Left ventricle myocardium superior (tissue), 1 donor: Measurements from ENCODE around the gene BPIFA2. TPM values are rescaled to one million over a fixed set of nuclear protein-coding genes. Genes with fewer than 3 reads are reported as not detected.
"Not testable (repeated sequence)": the region's sequence is repeated elsewhere in the genome, so short reads cannot be mapped to it uniquely, and the experiment has no call there.

Experiments used
- ATAC-seq: fragments of 200-7000 bp; cut with Tn5 transposase; one replicate; pipeline ENCODE4 v1.9.1; 2020; ENCODE audit warnings: mild to moderate bottlenecking, moderate library complexity
- DNase-seq: peaks from one replicate; pipeline ENCODE4 v3.0.0-alpha.2; 2020
- intact Hi-C: fragments of 100-400 bp; cut with micrococcal nuclease; formaldehyde crosslinking; loops from one replicate; pipeline ENCODE4 v1.11.0; 2022
- total RNA-seq: library from RNA; stranded (reverse); fragmentation: NEBNext Ultra II Directional; extraction: Animal tissue kit (Norgen Biotek cat#: 25700); gene quantifications from one replicate; pipeline ENCODE4 v1.2.1, GENCODE V29; 2021
- donor health status: DM: no; HTN: yes; CAD: no; lungs with severe emphysema.

BPIFA2 gene
- total RNA-seq, 1 donor from 2014 or later: not detected

DNA sequence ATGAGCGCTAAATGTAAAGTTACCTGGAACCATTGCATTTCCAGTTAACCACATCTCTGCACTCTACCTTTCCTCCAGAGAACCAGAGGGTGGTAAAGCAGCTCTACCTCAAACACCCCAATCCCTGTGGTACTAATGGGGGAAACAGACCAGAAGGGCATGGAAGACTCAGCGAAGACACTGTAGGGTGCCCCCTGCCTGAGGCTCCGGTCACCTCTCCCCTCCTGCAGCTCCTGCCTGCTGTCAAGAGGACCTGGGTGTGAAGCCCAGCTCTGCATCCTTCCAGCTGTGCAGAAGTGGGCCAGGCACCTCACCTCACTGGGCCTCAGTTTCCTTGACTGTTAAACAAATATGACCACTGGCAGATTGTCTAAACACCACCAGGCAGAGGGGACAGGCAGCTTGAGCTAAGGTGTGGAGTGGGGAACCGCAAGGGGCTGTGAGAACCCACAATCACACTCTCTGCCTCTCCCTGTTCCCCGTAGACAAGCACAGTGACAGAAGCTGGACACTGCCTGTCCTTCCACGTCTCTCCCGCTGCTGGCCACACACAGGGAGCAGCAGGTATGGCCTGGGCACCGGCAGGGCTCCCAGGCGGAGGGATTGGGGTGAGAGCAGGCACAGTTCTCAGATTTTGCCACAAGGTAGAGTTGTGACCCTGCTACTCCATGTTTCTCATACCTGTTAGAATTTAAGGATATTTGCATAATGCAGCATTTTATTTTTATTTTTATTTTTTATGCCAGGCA is 9.1 kb upstream of the BPIFA2 start:
- DNase-seq: no peak
- no peak for ATAC-seq
- intact Hi-C loops: no loop called here

DNA sequence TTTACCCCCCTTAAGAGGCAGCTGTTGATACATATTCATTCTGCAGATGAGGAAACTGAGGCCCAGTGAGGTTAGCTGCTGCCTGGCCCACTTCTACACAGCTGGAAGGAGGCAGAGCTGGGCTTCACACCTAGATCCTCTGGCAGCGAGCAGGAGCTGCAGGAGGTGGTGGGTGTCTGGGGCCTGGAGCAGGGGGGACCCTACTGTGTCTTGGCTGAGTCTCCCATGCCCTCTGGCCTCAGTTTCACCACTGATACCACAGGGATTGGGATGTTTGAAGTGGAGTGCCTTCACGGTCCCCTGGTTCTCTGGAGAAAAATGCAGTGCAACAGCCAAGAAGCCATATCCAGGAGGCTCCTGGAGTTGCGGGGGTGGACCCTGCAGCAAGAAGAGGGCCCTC is 8.2 kb upstream of the BPIFA2 start:
- ATAC-seq: no peak
- intact Hi-C loops: no loop called here
- DNase-seq: no peak

DNA sequence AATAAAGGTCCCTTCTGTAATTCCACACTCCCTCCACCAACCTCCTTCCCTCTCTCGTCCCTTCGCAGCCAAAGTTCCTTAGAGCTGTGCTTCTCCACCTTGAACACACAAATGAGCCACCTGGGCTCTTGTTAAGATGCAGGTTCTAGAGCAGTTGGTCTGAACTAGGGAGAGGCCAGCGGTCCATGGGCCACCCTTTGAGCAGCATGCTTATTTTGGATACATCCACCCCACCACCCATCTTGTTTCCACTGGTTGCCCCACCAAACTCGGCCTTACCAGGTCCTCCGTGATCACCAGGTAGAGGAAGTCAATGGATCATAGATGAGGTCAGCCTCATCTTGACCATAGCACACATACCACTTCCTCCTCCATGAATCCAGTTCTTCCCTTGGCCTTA is 7.3 kb upstream of the BPIFA2 start:
- intact Hi-C loops: no loop called here
- DNase-seq: no peak
- no peak for ATAC-seq

DNA sequence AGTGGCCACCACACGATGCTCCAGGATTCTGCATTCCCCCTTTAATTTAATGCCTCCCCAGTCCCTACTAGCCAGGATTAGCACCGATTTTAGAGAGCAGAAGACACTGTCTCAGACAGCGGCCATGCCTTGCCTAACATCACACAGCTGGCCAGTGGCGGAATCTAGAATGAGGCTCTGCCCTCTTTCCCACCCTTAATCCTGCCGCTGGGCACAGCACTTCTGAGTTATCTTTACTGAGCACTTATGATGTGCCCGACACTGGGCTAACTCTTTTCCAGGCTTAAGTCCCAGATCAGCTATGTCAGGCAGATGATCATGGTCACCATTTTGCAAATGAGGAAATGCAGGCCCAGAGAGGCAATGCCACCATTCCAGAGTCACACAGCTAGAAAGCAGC is 5.6 kb upstream of the BPIFA2 start:
- intact Hi-C loops: no loop called here
- ATAC-seq: no peak
- no peak for DNase-seq

DNA sequence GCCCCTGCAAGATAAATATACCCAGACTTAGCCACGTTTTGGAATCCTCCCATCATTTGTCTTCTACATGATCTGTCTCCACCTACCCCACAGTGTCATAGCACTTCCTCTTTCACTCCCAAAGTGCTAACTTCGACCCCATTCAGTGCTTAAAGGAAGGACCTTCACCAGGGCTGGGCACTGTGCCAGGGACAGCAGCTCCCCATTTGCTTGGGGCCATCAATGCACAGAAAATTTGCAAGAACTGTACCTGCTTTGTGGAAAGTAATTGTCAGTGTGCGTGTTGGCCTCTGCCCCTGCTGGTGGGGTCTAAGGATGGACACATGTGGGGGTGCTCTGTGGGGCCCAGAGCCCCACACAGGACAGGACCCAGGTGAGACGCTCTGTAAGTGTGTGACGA is 5.2 kb upstream of the BPIFA2 start:
- no peak for DNase-seq
- intact Hi-C loops: no loop called here
- no peak for ATAC-seq

DNA sequence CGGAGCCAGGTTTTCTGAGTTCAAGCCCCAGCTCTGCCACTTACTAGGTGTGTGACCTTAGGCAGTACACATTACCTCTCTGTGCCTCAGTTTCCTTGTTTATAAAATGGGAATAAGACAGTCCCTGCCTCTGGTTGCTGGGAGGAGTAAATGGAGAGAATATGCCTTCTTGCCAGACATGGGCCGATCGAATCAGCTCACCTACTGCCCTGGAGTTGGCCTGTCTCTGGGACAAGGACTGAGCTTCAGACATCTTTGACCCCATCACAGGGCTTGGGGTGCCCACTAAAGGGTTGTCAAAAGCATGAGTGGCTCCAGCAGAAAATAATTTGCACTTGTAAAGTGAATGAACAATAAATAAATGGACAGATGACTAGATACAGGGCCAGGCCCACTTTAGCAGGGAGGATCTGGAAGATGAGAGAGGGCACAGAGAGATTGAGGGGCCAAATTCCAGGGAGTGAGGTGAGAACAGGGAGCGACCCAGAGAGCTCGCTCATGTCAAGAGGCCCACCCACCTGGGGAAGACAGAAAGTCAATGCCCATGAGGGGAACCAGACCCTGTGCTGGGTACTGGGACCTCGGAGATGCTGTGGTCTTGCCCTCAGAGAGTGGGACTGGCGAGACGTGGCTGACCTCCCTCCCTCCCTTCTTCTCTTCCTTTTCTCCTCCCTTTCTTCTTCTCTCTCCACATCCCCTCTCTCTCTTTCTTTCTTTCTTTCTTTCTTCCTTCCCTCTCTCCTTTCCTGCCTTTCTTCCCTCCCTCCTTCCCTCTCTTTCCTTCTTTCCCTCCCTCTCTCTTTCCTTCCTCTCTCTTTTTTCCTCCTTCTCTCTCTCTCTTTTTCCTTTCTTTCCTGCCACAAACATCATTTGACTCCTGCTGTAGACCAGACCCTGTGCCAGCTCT is 3.9 kb upstream of the BPIFA2 start:
- ATAC-seq (no peak), DNase-seq (no peak)
- intact Hi-C loops: no loop called here

DNA sequence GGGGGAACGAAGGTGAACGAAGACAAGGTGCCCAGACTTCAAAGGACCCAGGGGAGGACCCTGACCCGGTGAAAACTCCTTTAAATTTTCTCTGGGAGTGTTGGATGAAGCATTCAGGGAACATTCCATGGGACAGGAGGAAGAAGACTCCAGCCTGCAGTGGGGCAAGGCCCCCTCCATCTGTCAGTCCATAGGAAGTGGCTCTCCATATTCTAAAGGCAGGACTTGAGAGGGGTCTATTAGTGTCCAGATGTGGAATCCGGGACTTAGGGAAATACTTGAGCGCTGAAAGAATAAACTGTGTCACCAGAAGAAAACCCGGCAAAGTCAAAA is 3.2 kb upstream of the BPIFA2 start:
- DNase-seq (no peak), ATAC-seq (no peak)
- intact Hi-C loops: no loop called here

DNA sequence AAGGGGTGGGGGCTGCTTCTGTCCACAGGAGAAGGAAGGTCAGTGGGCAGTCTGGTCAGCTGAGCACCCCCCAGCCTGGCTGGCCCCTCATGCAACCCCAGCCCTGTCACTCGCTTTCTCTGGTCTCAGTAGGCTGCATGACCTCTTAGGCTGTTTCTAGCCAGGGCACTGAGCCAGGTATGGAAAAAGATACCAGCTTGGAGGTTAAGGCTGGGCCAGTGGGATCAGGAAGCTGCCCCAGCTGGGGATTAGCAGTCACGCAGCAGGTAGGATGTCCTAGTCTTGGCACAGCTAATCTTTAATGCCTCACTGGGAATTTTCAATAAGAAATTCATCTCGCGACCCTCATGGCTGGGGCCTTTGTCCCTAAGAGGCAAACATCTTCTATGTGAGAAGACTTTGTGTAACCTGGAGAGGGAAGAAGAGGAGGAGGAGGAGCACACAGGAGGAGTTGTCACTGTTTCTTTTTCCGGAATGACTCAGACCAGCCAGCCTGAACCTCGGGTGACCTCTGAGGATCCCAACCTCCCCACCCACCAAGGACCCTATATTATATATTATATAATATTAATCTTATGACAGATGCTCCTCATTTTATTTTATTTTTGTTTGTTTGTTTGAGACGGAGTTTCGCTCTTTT is 2.4 kb upstream of the BPIFA2 start:
- DNase-seq (no peak), ATAC-seq (no peak)
- intact Hi-C loops: no loop called here

DNA sequence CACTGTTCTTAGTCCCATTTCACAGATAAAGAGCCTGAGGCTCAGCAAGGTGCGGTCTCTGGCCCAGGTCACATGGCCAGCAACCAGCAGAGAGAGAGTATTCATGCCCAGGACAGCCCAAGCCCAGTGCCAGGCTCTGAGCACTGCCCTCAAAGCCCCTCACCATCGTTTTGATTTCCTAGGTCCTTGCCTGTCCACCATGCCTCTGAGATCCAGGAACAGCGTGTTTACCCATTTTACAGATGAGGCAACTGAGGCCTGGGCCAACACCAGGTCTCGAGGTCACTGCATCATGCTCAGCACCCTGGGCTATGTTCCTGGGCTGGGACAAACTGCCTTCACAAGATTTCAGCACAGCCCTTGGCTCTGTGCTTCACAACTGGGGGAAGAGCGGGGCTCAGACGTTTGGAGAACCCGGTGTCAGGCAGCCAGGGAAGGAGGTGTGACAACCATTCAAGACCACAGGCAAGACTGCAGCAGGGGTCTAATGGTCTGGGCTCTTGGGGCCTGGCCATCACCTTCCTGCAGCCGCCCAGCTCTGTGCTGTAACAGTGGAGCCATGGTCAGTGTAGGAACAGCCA is 1.3 kb upstream of the BPIFA2 start:
- DNase-seq (no peak), ATAC-seq (no peak)
- intact Hi-C loops: no loop called here

DNA sequence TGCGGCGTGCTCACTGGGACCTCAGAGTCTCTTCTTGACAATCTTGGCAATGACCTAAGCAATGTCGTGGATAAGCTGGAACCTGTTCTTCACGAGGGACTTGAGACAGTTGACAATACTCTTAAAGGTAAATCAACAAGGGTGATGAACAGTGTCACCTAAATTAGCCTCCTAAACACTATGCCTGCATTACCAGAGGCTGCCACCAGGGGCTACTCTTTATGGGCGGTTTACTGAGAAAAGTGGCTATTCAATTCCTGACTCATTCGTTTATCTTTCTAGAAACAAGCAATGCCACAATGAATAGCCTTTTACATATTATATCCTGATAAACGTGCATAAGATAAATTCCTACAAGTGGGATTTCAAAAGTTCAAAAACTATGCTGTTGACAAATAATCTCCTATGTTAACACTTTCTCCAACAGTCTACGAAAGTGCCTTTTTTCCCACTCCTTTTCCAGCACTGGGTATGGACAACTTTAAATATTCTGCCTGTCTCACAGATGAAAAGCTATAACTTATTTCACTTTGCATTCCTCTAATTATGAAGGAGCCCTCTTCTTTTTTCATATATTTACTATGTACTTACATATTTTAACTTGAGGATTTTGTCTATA is 1.3 kb downstream of the BPIFA2 start:
- intact Hi-C loops: no loop called here
- DNase-seq: no peak
- ATAC-seq: no peak

DNA sequence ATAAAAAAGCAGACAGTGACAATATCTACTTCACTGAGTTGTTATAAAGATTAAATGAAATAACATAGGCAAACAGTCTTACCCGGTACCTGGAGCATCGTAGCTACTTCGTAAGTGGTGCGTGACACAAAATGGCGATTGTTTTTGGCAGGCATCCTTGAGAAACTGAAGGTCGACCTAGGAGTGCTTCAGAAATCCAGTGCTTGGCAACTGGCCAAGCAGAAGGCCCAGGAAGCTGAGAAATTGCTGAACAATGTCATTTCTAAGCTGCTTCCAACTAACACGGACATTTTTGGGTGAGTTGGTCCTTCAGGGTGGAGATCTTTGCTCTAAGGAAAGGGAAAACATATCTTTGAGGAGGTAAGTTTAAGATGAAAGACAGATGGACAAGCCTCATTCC is 4.8 kb downstream of the BPIFA2 start:
- DNase-seq: no peak
- intact Hi-C loops: no loop called here
- no peak for ATAC-seq

DNA sequence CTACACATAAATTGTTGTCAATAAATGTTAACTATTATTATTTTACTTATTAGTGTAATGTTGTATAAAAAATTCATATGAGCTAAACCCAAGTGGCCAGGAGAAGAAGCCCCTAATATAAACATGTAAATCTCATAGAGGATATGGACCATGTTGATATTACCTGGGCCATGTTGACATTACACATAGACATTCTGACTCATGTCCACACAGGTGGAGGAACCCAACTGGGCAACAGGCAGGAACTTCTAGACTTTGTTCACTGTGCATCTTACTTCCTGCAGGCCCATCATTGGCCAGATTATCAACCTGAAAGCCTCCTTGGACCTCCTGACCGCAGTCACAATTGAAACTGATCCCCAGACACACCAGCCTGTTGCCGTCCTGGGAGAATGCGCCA is 7.2 kb downstream of the BPIFA2 start:
- intact Hi-C loops: no loop called here
- DNase-seq (no peak), ATAC-seq (no peak)

DNA sequence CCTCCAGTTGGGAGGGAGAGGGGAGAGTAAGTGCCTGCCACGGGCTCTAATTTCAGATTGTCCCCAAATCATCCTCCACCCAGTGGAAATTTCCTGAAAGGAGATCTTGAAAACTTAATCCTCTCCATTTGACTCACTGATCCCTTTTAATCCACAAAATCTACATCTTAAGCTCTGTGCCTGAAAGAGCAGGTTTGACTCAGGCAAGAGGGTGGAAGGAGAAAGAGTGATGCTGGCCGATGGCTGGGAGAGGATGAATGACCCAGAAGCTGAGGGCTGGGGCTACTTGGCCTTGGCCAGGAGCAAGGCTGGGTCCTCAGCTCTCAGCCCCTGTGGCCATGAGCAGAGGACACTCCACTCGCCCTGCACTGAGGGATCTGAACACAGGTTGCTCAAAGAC is 8.1 kb downstream of the BPIFA2 start:
- intact Hi-C loops: no loop called here
- no peak for DNase-seq
- ATAC-seq: no peak

DNA sequence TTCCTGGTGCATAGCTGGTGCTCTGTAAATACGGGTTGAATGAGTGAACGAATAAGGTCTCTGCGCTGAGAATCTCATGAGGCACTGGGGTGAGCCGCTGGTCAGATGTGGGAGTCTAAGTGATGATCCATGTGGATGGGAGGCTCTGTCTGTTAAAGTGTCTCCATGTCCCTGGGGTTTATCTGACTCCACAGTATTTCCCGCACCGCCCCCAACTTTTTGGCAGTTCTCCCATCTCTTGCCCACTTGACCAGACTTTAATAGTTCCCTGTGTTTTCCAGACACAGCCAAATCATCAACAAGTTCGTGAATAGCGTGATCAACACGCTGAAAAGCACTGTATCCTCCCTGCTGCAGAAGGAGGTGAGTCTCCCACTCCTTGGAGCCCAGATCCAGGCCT is 9.9 kb downstream of the BPIFA2 start:
- no peak for DNase-seq
- intact Hi-C loops: no loop called here
- no peak for ATAC-seq

DNA sequence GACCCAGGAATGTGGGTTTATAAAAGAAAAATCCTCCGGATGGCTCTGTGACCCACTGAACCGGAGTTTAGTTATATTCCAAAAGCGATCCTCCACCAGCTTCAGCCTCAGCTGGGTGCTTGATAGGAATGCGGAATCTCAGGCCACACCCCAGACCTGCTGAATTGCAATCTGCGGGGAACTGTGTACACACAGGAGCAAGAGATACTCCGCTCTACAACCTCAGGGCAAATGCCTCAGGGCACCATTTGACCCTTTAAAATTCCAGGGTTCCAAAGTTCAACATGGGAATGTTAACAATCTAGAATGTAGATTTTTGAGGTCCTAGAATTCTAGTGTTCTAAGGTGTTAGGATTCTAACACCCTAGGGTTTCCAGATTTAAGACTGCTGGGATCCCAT is 10.8 kb downstream of the BPIFA2 start:
- ATAC-seq (no peak), DNase-seq (no peak)
- intact Hi-C loops: no loop called here

DNA sequence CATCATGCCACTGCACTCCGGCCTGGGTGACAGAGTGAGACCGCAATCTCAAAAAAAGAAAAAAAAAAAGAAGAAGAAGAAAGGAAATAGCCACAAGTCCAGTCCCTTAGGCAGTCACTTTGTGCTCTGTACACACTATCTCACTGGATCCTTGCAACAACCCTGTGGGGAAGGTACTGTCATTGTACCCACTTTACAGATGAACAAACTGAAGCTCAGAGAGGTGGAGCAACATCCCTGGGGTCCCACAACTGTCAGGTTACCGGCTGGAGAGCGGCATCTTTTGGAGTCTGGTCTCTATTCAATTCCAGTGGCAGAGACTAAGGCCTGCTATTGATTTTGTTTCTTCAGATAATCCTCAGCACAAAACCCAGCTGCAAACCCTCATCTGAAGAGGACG is 12.2 kb downstream of the BPIFA2 start:
- no peak for DNase-seq
- ATAC-seq: no peak
- intact Hi-C loops: no loop called here

DNA sequence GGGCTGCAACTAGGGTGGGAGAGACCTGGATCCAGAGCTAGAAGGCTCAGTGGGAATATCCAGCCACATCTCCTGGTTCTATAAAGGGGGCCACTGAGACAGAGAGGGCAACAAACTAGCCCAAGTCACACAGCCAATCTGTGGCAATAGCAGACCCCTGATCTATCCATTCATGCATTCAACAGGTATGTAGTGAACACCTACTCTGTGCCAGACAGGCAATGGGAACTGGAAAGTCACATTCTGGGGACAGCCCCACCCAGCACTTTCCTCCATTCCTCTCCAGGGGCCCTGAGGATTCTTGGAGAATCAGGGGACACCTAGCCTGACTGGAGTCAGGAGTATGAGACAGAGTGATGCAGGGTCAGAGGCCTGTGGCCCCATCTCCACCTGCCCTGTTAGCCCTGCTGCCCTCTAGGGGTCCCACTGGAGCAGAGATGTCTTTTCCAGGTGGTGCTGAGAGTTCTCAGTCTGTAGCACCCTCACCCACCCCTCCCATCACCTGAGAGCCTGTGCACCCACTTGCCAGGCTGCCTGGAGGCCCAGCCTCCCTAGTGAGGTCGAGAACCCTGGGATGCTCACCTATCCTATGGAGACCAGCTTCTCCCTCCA is 13.6 kb downstream of the BPIFA2 start:
- ATAC-seq (no peak), DNase-seq (no peak)
- intact Hi-C loops: no loop called here

DNA sequence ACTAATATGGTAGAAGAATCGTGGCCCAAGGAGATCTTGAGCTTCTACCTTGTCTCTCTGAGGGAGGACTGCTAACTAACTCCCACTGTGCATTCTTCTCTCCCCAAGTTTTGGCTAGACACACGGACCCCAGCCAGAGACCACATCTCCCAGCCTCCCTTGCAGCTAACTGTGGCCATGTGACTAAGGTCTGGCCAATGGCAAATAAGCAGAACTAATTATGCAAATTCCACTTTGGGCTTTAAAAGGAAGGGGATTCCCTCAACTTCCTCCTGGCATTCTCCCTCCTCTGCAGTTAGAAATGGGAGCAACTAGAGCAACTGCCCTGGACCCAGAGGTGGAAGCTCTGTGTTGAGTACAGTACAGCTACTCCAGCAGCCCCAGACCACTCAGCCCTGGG is 15.4 kb downstream of the BPIFA2 start:
- intact Hi-C loops: no loop called here
- no peak for DNase-seq
- ATAC-seq: no peak

DNA sequence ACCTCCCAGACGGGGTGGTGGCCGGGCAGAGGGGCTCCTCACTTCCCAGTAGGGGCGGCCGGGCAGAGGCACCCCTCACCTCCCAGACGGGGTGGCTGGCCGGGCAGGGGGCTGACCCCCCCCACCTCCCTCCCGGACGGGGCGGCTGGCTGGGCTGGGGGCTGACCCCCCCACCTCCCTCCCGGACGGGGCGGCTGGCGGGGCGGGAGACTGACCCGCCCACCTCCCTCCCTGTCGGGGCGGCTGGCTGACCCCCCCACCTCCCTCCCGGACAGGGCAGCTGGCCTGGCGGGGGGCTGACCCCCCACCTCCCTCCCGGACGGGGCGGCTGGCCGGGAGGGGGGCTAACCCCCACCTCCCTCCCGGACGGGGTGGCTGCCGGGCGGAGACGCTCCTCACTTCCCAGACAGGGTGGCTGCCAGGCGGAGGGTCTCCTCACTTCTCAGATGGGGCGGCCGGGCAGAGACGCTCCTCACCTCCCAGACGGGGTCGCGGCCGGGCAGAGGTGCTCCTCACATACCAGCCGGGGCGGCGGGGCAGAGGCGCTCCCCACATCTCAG is 17.2 kb downstream of the BPIFA2 start:
- DNase-seq, ATAC-seq, intact Hi-C loops: not testable (repeated sequence)
